ENCODE results near the gene PPARGC1A.

The PPARGC1A gene

DNA sequence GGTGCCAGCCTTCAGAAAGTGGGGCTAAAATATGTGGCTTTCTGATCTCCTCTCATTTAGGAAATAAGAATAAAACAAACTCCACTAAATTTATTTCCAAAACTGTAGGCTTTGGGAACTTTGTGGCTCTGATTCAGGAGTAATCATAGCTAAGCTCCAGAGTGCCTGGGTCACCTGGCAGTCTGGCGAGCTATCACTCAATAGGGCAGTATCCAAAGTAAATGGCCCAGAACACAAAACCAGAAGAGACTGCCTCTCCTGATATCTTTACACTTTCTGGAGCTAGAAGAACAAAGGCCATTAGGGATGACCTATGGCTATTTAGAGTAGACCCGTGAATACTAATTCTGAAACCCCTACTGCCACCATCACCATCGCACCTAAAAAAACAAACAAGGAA, 17.0 kb upstream of the PPARGC1A start:
- no peak for DNase-seq

DNA sequence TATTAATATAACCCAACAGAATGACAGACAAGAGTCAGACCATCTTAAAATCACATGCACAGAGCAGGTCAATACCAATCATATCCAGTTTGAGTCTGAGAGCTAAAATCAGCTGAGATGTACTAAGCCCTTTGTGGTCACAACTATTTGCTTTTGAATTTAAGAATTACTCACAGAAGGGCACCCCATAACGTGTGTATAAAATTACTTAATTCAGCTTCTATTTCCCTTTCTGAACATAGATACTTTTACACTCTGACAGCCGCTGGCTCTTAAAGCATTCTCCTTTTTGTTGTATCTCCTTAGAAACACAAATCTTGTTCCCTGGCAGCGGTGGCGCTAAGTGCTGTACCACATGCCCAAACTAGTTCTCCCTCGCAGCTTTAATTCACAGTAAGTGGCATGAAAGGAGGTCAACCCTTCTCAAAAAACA, 14.8 kb upstream of the PPARGC1A start:
- no peak for DNase-seq

DNA sequence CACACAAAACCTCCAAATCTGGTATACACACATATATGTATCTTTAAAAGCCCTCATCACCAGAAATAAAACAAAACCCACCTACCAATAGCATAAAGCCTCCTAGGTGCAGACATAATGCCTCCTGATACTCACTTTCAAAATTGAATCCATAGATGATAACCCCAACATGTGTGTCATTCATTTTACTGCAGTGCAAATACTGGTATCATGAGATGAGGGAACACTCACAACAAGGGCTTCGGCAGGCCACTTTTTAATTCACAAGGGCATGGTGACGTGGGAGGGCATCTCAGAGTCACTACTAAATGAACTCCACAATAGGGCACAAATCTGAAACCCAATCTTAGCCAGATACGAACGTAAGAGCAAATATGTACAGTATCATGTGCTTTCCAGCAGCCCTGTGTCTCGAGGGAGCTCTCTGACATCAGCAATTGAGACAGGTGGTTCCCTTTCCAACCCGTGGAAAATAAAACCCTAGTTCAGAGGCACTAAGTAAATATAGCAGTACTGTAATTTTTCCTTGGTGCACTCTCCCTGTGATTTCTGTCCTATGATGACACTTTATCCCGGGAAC, 14.1 kb upstream of the PPARGC1A start:
- no peak for DNase-seq

DNA sequence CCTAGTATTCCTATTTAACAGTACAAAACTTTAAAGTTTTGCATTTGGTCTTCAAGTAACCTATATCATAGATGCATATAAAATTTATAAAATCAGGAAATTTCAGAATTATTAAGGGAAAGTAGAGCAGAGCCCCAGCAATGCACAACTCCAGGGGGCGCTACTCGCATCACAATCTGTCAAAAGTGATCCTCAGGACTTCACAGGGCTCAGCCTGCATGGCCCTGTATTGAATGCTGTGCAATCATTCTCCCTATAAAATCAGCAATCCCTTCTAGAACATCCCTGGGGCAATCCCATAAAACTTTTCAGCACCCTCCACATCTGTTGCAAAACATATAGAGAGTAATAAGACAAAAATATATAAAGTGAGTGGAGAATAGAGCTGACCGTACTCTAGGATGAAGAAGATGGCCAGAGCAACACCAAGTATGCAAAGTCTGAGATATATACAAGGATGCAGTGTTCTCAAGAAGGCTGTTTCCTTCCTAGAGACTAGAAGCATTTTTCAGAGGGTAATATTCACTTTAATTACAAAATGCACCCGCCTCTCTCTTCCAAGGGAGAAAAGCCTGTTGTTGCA, 12.5 kb upstream of the PPARGC1A start:
- DNase-seq: no peak

DNA sequence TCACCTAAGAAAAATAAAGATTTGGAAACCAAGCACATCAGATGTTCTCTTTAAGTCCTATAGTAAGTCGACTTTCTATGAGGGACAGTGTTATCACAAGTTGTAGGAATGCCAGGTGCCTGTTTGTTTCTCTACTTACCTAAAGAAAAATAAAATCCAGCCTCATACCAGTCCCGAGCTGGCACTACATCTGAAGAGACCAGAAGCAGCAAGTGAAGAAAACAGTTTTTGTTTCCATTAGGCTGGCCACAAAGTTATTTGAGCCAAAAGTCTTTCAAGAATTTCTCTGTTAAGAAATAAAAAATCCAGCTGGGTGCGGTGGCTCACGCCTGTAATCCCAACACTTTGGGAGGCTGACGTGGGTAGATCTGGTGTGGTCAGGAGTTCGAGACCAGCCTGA, 10.8 kb upstream of the PPARGC1A start:
- DNase-seq: no peak

DNA sequence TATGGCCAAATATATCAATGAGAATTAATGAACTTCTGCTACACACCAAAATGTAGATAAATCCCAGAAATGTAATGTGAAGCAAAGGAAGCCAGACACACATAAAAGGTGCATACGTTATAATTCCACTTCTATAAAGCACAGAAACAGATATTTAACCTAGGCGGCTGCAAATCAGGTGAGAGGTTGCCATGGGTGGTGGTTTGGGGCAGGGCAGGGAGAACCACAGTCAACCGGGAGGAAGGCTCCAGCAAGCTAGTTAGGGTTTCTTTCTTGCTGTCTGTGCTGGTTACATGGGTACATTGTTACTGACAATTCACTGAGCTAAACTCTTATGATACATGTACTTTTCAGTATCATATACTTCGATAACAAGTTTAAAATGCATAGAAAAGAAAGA, 9.7 kb upstream of the PPARGC1A start:
- no peak for DNase-seq

DNA sequence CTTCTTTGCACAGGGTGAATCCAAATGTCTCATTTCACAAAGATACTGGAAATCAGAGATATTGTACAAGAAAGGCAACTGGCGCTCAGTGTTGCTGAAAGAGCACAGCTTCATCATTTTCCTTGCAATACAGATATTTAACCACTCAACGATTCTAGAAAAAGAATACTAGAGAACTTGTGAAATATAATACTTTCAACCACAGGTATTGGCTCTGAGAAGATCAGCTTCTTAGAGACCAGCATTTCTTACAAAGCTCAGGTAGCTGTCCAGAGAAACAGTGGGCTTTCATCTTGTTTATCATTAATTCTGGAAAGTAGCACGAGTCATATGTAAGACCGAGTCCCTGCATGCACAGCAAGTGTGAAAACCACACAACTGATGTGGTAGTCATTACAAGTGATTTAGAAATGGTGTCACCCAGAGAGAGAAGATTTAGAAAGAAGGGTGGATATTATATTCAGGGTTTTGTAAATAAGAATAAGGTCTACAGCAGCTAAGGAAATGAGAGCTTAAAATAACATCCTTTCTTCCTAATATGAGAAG, 7.8 kb upstream of the PPARGC1A start:
- no peak for DNase-seq

DNA sequence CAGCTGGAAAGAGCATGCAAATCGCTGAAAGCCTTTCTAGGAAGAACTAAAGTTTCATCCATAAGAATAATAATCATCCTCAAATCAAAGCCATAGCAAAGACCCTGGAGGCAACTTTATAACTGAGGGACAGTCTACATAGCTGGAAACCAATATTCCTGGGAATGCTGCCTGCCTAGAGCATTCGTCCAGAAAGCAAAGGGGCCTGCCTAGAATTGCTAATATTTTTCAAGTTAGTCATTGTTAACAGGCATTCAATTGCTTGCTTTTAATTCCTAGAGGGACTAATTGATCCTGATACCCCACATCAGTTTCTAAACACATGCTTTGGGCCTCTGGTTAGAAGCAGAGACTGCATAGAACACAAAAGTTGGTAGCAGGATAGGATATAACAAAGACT, 4.2 kb upstream of the PPARGC1A start:
- DNase-seq: no peak

DNA sequence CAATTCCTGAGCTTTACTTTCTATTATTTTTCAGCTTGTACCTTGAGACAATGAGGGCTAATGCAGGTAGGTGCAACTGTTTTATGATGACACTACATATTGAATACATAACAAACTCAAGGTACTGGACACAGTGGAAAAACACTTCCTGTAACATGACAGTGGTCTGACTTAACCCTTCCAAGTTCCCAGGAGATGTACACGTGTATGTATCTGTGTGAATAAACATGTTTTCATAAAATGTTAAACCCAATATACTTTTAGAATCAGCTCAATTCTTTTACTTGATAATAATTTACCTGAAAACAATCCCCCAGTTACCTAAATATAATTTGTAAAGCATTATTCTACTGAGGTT, 1.2 kb upstream of the PPARGC1A start:
- no peak for DNase-seq

DNA sequence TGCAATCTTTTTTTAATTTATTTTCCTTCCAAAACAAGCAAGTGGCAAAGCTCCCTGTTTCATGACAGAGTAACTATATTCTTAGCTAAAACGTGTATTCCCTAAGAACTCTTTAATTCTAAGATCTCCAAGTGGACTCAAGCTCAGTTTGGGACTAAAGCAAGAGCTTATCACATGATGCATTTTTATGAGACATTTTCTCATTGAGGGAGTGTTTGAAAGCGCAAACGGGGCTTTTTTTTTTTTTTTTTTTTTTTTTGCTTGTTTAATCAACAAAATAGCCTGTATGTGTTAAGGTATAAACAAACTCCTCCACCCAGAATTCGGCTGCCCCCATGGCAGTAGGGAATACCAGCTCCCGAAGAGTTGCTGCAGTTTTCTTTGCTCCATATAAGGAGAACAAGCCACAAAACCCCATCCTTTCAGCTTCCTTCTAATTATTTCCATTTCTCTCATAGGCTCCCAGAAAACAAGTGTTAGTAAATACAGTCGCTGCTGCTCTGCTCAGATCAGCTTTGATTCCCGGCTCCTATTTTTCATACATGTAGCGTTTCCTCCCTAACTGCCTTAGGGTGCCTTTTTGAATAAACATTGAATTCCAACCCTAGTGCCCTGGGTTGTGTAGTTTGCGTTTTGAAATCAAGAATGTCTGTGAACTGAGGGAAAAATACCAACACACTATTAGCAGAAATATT, 669 bp upstream of the PPARGC1A start:
- DNase-seq: no peak

DNA sequence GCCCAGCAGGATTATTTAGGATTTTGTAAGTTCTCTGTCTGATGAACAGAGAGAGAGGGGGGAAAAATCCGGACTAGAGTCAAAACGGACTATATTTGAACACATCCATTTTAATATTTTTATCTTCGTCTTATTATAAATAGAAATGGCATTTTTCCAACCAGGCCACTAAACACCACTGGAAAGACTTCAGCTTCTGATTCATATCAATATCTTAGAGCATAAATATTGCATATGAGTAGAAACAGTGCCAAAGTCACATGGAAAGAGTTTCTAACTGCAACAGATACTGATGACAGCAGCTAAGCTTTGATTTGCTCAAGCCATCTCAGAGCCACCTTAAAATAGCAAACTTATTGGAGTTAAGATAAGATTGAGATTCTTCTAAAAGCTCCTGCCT, 456 bp downstream of the PPARGC1A start:
- no peak for DNase-seq

DNA sequence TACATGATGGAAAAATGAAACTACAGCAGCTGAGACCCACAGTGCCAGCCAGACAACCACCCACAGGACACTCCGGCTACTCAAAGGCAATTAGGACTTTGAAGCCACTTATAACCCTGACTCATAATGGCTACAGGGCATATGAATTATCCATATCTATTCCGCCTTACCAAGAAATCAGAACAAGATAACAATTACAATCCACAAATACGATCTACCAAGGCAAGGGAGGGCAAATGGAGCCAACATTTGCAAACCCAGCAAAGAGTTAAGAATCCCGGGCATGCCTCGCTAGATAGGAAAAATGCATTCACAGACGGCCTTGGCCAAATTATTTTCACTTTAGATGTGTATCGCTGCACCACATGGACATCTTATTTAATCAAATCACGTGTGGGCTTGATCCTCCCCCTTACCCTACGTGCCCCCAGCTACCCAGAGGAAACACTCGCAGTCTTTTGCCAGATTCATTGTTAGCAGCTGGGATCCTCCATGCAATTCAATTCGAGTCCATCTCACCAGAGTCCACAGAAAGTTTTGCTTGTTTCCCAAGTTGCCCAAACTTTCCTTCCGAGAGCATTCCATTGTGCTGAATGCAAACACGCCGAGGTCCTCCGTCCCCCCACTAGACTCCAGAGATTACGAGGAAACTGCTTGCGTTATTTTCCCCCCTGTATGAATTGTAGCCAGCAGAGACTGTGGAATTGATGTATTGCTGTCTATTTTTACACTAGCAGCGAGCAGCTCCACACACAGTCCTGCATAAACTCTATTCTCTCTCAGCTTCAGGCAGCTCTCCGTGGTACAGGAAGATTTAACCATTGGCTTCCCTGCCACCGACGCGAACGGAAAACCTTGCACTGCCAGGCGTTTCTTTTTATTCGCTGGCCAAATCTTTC, 1.2 kb downstream of the PPARGC1A start:
- no peak for DNase-seq

DNA sequence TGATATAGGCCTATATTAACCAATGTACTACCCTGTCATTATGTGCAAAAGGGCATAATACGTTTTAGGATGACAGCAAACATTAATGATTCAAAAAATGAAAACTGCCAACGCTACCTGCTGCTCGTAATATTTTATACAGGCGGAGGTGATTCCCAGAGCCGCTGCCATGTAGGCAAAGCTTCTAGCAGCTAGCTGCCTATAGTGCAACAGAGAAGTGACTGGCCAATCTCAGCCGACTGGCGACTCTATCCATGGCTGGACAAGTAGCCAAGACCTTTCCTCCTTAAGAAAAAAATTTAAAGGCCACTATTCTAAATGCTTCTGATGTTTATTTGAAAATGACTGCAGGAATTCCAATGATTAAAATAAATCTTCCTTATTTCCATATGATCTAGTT, 1.9 kb downstream of the PPARGC1A start:
- no peak for DNase-seq

DNA sequence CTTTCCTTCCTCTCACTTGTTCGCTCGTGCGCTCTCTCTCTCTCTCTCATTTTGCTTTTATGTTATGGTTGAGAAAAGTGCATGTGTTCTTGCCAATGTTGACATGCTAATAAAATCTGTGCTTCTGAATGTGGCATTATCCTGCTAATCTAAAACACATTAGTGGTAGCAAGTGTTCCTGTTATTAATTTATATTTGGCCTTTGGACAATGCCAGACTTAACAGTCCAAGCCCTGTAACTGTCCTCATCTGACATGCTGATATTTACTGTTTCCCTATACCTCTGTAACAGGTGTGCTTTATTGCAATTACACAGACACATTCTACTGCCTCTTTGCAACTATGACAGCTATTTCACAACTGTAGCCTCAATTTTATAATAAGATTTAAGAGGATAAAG, 2.7 kb downstream of the PPARGC1A start:
- no peak for DNase-seq

DNA sequence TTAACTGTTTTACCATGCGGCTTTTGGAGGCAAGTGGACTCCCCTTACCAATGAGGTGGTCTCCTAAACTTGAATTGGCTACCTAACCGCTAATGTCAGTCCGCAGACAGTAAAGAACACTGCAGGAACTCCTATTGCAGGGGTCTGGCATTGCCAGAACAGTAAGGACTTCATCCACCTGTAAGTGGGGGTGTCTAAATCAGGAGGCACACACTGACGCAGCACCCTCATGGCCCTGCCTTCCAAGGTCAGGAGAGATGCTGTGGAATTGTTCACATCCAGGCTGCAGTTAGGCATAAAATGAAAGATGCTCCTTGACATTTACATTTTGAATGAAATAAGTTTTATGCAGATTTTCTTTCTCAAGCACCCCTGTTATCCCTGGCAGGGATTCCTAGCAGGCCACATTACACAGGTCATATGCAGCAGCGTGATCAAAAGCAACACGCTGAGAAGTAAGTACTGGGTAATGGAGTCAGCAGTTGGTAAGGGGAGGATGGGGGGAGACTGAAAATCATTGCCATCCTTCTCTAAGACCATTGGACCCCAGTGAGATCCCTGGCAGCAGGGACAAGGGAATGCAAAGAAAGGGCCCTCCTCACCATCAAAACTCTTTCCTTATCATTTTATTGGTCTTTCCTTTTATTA, 3.8 kb downstream of the PPARGC1A start:
- no peak for DNase-seq

DNA sequence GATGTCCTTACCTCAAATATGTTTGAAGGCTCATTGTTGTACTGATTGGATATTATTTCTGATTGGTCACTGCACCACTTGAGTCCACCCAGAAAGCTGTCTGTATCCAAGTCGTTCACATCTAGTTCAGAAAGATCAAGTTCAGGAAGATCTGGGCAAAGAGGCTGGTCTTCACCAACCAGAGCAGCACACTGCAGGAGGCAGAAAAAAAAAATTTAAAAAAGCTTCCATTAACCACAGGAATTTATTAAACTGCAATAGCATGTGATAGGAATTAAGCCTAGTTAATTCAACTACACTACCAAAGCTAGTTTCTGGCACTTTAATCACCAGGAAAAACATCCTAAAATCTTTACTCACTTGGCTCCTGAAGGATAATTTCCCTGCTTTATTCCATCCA, 5.1 kb downstream of the PPARGC1A start:
- DNase-seq: no peak

DNA sequence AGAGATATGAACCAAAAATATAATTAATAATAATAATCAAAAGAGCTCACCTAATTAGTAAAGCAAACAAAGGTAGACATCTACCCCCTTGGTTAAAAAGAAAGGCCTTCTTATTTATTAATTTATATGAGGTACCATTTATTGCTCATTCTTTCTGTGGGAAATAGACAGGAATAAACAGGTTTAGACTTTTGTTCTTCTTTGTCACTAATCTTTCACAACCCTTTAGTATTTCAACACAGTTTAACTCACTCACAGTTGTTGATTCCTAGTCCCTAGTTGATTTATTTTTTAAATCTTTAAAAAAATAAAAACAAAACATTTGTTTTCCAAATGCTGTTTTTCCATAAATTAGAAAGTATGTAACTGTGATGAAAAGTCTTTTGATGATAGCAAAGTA, 5.6 kb downstream of the PPARGC1A start:
- no peak for DNase-seq

DNA sequence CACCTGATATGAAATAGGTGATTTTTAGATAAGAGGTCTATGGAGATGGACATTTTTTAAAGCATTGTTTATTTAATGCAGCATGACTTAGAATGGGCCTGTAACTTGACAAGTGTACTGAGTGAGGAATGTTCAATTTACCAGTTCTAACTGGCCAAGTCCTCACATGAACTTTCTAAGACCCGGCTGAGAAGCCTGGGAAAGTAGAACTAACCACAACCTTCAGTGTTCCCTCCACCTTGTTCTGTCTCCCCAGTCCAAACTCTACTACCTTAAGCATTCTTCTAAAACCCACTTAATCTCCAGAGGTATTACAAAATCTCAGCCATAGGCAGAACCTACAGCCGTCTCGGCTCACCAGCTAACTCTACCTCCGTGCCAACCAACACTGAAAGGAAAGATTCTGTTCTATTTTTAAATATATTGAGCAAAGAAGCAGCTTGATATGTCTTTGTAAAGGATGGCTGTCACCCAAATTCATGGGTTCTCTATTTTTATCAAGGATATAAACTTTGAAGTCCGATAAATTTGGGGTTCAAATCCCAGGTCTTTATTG, 6.8 kb downstream of the PPARGC1A start:
- no peak for DNase-seq

DNA sequence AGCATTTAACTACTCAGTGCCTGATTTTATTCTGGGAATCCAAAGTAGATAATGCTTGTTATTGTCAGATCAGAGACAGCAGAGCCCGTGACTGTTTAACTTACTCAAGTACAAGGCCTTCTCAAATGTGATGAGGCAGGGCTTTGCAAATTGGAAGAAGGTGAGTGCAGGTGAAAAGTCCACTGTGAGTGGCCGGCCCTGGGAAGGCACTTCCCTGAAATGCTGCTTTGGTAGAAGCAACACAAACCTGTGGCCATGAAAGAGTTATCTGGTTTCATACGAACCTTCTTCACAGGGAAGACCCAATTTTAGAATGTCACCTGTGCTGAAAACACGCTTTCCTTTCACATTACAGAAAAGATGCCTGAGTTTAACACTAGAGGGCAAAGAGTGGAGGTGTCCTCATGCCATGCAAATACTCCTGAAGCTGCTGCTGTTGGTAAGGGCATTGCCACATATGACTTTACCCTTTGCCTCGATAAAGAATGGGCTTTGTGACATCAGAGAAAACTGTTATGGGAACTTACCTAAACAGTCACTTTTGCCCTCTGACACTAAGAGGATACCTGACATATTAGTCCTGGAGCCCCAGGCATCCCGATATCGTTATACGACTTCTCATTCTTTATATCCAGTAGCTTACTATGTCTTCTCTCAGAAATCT, 8.0 kb downstream of the PPARGC1A start:
- no peak for DNase-seq

DNA sequence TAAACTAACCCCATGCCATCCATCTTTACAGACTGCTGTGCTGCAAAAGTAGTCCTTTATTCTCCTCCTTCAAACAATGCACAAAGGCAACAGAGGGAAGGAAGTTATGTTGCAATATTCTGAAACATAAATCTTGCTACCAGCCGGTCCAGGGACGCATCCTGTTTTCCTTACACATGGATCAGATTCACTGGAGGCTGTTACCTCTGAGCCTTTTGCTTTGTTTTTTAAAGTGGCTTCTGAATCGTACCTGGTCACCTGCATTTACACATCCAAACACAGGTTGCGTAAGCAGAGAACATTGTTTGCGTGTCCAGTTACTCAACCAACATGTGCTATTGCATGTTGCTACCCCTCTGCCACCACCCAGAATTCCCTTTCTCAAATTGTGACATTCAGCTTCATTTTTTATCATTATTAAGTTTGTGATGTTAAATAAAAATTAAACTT, 8.8 kb downstream of the PPARGC1A start:
- DNase-seq: no peak

DNA sequence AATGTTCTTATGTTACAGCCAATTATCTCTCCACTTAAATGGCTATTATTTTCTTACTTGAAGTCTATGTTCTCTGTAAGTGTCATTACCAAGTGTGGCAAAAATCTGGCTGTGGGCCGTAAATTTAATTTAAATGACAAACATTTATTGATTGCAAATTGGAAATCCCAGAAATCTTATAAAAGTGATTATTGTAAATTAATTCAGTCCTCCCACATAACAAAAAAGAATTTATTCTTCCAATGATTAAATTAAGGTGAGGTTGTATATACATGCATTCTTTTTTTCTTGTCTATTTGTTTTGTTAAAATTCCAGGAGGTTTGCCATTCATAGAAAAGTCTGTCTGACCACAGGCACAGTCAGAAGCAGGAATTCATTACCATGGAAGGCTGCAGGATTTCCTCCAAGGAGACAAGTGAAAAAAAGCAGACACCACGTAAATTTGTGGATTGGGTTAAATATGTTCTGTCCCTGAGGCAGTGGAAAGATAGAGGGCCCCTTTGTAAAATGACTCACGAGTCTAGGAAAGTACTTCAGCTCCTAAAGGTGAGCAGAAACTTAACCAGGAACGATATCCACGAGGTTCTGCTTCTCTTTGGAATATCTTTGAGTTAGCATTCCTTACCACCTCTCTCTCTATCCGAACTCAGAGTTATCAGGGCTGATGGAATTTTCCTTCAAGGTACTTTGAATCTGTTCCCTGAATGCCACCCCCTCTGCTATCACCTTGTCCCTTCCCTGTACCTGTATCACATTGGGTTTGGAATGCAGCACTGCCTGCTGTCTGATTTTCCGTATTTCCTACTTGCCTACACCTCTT, 10.7 kb downstream of the PPARGC1A start:
- no peak for DNase-seq
